Fibroblast of lung (primary cell): Measurements from ENCODE around the gene NPTX1.

ENCODE experiments used
- EZH2 ChIP-seq: IDR thresholded peaks from 2 replicates; pipeline ENCODE4 v1.5.1; 2012; ENCODE audit warnings: low read length, control low read depth, mild to moderate bottlenecking; ENCODE audit errors: missing control alignments
- TF ChIP-seq, protein P1 (sequence below), 2 donors: IDR thresholded peaks in 1 of 2; conservative IDR thresholded peaks in 1 of 2; 1 replicate in 1 of 2; 2 replicates in 1 of 2; pipeline ENCODE4 v1.5.1; 2011 to 2012; ENCODE audit warnings: low read length in 2 of 2, control low read depth in 1 of 2, inconsistent platforms in 1 of 2, low read depth in 1 of 2, mild to moderate bottlenecking in 1 of 2

DNA sequence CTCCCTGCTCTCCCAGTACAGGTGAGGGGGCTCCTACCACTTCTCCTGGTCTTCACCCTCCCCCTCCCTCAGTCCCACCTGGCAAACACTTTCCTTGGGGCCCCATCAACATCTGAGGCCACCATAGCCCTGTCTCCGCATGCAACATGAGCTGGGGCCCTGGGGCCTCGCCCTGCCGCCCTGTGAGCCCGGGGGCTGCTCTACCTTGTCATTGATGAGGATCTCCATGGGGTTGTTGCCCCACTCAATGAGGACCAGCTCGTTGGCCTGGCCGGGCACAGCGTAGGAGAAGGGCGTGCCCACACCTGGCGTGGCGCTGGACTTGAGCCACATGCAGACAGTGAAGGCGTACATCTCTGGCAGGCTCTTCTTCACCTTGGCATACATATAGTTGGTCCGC is 3.4 kb downstream of the NPTX1 start:
- TF ChIP-seq, protein P1, sequence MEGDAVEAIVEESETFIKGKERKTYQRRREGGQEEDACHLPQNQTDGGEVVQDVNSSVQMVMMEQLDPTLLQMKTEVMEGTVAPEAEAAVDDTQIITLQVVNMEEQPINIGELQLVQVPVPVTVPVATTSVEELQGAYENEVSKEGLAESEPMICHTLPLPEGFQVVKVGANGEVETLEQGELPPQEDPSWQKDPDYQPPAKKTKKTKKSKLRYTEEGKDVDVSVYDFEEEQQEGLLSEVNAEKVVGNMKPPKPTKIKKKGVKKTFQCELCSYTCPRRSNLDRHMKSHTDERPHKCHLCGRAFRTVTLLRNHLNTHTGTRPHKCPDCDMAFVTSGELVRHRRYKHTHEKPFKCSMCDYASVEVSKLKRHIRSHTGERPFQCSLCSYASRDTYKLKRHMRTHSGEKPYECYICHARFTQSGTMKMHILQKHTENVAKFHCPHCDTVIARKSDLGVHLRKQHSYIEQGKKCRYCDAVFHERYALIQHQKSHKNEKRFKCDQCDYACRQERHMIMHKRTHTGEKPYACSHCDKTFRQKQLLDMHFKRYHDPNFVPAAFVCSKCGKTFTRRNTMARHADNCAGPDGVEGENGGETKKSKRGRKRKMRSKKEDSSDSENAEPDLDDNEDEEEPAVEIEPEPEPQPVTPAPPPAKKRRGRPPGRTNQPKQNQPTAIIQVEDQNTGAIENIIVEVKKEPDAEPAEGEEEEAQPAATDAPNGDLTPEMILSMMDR (conservative IDR thresholded peaks at IDR 0.05 in 1 of 2, IDR thresholded peaks at IDR 0.05 in 1 of 2; ENCODE audit: low read depth in 1 of 2, low read length in 2 of 2): no peak
- no peak for TF ChIP-seq EZH2
